ENCODE measurements around the gene SOX5.

SOX5 gene

GRCh38 chr12:23684121-23684520 lies 265.3 kb downstream of the SOX5 start:
- DNase-seq (ENCODE audit: low spot score): no peak

GRCh38 chr12:23681237-23681636 lies 268.2 kb downstream of the SOX5 start:
- DNase-seq (ENCODE audit: low spot score): no peak

GRCh38 chr12:23674064-23674463 lies 275.4 kb downstream of the SOX5 start:
- no peak for DNase-seq (ENCODE audit: low spot score)

- no peak for DNase-seq (ENCODE audit: low spot score)
Measured at GRCh38 chr12:23671881-23672280, 277.6 kb downstream of the SOX5 start.

GRCh38 chr12:23670684-23671083 lies 278.8 kb downstream of the SOX5 start:
- no peak for DNase-seq (ENCODE audit: low spot score)

- DNase-seq (ENCODE audit: low spot score): no peak
Measured at GRCh38 chr12:23669691-23670090, 279.8 kb downstream of the SOX5 start.

GRCh38 chr12:23666866-23667265 lies 282.6 kb downstream of the SOX5 start:
- DNase-seq (ENCODE audit: low spot score): no peak

GRCh38 chr12:23662966-23663365 lies 286.5 kb downstream of the SOX5 start:
- DNase-seq (ENCODE audit: low spot score): no peak

- no peak for DNase-seq (ENCODE audit: low spot score)
Measured at GRCh38 chr12:23659131-23659530, 290.3 kb downstream of the SOX5 start.

- no peak for DNase-seq (ENCODE audit: low spot score)
Measured at GRCh38 chr12:23657598-23657997, 291.9 kb downstream of the SOX5 start.

GRCh38 chr12:23655884-23656283 lies 293.6 kb downstream of the SOX5 start:
- DNase-seq (ENCODE audit: low spot score): no peak

- no peak for DNase-seq (ENCODE audit: low spot score)
Measured at GRCh38 chr12:23655112-23655511, 294.4 kb downstream of the SOX5 start.

- no peak for DNase-seq (ENCODE audit: low spot score)
Measured at GRCh38 chr12:23648546-23648945, 300.9 kb downstream of the SOX5 start.

- DNase-seq (ENCODE audit: low spot score): no peak
Measured at GRCh38 chr12:23640754-23641153, 308.7 kb downstream of the SOX5 start.

GRCh38 chr12:23634344-23634743 lies 315.1 kb downstream of the SOX5 start:
- DNase-seq (ENCODE audit: low spot score): no peak

- DNase-seq (ENCODE audit: low spot score): no peak
Measured at GRCh38 chr12:23631786-23632377, 317.6 kb downstream of the SOX5 start.

- DNase-seq (ENCODE audit: low spot score): no peak
Measured at GRCh38 chr12:23630524-23630923, 318.9 kb downstream of the SOX5 start.

- no peak for DNase-seq (ENCODE audit: low spot score)
Measured at GRCh38 chr12:23628806-23629205, 320.7 kb downstream of the SOX5 start.

GRCh38 chr12:23626791-23627190 lies 322.7 kb downstream of the SOX5 start:
- DNase-seq (ENCODE audit: low spot score): no peak

GRCh38 chr12:23621900-23622299 lies 327.6 kb downstream of the SOX5 start:
- no peak for DNase-seq (ENCODE audit: low spot score)

- no peak for DNase-seq (ENCODE audit: low spot score)
Measured at GRCh38 chr12:23618718-23619117, 330.8 kb downstream of the SOX5 start.

GRCh38 chr12:23617749-23618148 lies 331.7 kb downstream of the SOX5 start:
- DNase-seq (ENCODE audit: low spot score): no peak

GRCh38 chr12:23614280-23614679 lies 335.2 kb downstream of the SOX5 start:
- no peak for DNase-seq (ENCODE audit: low spot score)

- DNase-seq (ENCODE audit: low spot score): no peak
Measured at GRCh38 chr12:23611320-23611719, 338.1 kb downstream of the SOX5 start.

GRCh38 chr12:23600919-23601318 lies 348.6 kb downstream of the SOX5 start:
- no peak for DNase-seq (ENCODE audit: low spot score)

Measured in AG20443 (cell line).